GM18502 (cell line): ENCODE data around the gene MRAP2.
A peak's percentile ranks its signal among the peaks of the same experiment; 100 is the strongest.

Source experiments
- ATAC-seq: cut with Tn5 transposase; IDR thresholded peaks from one replicate; pipeline ENCODE4 v1.9.1; 2021; ENCODE audit warnings: mild to moderate bottlenecking; ENCODE audit not compliant: unreplicated experiment, poor library complexity

The MRAP2 gene

GRCh38 chr6:84033523-84034451 is at the start of gene MRAP2:
Gene MRAP2, plus strand, starts transcription at chr6:84033772. Its CDS starts 21,547 bp downstream, at chr6:84055319.
- peak; percentile 68 for ATAC-seq

- no peak for ATAC-seq
Observed at GRCh38 chr6:83984411-83984810, 49.2 kb upstream of the MRAP2 start.

GRCh38 chr6:83985308-83985713 is 48.3 kb upstream of the MRAP2 start:
- ATAC-seq, result no peak

- no peak for ATAC-seq
Observed at GRCh38 chr6:83985715-83986114, 47.9 kb upstream of the MRAP2 start.

DNA sequence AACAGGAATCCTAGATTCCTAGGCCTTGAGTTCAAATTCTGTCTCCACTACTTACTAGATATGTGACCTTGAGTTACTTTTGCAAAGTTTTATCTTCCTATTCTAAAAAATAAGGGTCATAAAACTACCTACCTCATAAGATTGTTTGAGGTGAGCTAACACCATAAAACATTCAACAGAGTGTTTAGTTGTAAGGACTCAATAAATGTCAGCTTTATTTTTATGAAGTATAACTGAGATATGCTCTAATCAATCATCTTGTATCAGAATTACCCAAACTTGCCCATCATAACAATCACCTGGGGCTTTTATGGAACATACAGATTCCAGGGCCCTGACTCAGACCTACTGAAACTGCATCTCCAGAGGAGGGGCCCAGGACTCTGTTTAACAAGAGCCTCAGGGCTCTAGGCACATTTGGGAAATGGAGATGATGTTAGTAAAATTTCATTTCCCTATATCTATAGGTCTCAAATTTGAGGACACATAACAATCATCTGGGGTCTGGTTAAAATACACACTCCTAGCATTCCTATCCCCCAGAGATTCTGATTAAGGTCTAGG is 35.5 kb upstream of the MRAP2 start:
- ATAC-seq, result no peak

- no peak for ATAC-seq
Observed at GRCh38 chr6:84001119-84001518, 32.5 kb upstream of the MRAP2 start.

- no peak for ATAC-seq
Observed at GRCh38 chr6:84002226-84002625, 31.3 kb upstream of the MRAP2 start.

DNA sequence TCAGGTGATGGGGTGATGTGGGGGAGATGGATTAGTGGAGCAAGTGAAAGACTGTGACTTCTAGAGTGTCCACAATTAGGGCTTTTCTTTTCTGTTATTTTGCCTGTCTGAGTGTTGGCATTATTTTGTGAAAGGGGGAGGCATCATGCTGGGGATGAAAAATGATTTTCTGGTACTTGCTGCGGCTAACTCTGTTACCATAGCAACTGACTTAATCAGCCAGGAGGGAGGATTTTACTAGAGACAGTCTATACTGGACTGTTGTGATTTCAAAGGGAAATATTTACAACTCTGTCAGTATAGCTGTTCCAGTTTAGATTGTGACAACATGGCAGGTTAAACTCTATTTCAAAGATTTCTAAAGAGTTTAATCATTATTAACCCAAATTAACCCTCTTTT is 30.4 kb upstream of the MRAP2 start:
- ATAC-seq, result no peak

DNA sequence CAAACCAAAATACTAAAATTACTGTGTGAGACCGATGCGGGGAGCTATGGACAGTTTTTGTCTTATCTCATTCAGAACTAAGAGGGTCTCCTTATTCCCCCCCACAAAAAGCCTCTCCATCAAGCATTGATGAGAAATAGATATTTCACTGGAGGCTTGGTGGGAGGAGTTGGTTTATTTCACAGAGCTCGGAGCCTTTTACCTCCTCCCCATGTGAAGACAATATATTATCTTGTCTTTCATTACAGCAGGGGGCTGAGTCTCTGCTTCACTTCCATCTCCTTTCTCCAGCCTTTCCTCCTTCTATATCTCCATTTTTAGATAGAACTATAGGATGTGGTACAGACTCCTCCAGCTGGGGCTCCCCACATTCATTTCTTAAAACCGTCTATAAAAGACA is 29.9 kb upstream of the MRAP2 start:
- ATAC-seq, result no peak

DNA sequence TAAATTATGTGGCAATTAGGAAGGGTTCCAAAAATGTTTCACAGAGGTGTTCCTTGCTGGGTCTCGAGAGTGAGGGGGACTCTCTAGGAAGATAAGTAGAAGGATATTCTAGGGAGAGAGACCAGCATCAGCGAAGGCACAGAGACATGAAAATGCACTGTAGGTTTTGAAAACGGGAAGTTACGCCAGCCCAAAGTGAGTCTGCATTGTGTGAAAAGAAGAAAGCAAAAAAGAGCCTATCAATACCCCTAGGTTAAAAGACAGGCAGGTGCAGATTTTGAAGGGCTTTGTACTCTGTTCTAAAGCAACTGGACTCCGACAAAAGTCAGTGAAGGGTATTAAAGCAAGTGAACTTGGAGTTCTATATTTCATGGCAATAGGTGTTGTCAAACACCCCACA is 25.7 kb upstream of the MRAP2 start:
- ATAC-seq, result no peak

DNA sequence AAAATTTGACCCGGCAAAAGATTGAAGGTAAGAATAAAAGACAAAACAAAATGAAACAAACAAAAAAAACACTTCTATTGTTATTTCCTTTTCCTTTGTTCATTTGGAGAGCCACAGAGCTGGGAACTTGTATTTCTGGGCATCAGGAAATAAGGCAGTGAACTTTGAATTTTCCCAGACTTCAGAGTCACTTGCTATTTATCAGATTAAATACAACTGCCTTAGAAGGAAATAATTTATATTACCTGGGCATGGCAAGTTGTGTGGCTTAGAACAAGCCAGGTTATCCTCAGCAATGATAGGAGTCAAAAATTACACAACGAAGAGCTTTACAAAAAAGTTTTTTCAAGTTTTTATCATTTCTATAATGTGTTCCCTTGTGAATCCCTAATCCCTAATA is 20.2 kb upstream of the MRAP2 start:
- ATAC-seq, result no peak

- no peak for ATAC-seq
Observed at GRCh38 chr6:84013931-84014330, 19.6 kb upstream of the MRAP2 start.

DNA sequence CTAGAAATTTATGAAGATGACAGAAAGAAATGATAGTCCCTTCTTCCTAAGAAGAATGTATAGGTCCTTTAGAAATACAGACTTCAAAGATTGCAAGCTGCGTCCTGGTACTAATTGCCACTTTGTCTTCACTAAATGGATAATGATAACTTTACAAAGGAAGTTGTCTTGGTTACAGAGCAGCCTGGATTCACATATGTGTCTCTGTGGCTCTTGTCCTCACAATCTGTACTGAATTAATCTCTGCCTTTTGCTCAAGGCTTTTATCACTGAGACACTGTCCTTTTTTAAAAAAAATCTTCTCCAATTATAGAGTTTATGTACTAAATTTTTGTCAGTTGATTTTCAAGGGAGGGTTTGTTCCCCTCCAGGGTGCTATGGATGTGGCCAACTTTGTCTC is 17.5 kb upstream of the MRAP2 start:
- no peak for ATAC-seq

DNA sequence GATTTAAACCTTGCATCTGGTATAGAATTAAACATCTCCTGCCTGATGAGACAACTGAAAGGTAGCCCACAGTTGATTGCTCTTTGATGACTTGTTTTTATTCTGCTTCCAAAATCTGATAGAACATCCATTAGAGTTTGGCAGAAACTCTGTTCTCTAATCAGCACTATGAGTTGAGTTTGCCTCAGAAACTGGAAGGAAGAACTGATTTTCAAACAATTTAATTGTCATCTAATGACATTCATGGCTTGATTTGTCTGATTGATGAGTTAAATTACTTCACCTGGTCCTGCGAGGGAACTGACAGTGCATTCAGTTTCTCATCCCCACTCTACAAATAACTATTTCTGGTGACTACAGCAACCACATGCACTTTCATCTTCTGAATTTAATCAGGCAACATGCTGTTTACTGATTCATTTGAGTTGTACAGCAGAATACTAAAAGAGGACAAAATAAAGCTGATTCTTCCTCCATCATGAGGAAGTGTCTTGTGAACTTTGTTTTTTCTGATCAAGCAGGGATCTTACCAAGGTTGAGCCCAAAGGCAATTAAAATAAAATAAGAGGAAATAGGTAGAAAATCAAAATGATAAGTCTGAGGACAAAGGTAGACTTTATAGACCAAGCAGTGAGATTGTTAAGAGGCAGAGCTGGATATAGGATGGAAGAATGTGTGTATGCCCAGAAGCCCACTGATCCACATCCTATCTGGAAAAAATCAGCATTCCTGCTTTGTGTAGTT is 15.7 kb upstream of the MRAP2 start:
- peak; percentile 82 for ATAC-seq

DNA sequence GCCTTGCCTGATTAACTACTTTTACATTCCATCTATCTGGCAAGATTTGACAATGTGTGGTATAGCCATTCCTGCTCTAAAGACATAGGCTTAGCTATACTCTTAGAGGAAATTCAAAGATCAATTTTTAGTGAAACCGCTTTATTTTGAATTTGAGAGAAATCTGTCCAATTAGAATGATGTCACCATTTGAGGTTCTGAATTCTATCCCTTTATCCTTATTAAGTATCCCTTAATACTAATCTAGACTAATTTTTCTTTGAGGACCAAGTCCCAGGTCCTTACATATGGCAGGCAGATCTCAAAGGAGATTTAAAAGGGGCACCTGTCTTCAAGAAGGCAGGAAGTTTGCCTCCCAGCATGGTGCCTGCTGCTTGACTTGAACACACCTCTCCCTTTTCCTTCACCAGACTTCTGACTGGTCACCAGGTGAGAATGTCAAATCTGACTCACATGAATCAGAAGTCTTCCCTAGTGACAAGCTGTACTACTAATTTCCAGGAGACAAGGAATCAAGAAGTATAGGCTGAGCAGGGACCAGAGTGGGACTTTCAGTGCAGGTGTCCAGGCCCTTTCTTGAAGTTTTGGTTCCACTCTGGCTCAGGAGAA is 15.0 kb upstream of the MRAP2 start:
- ATAC-seq, result no peak

DNA sequence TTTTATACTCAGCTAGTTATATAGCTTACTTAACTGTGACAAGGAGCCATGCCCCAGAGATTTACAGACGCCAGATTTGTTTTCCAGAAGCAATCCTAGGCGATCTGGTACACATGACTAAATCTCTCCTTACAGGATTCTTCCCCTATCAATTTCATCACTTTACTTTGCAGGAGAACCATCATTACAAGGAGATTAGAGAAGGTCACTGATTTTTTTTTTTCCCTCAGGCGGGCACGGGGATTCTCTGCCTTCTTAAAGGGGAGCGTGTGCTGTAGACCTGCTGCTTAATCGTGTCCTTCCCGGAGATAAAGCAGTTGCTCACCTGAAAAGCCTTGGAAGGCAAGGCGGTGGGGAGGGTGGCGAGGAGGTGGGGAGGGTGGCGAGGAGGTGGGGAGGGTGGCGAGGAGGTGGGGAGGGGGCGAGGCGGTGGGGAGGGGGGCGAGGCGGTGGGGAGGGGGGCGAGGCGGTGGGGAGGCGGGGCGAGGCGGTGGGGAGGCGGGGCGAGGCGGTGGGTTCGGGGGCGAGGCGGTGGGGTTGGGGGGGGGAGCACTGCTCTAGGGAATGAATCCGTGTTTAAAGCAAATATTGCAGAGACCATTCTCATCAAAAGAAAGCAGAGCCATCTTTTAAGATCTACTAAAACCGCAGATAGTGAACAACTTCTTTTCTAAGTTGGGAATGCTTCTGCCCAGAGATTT is 14.3 kb upstream of the MRAP2 start:
- no peak for ATAC-seq

DNA sequence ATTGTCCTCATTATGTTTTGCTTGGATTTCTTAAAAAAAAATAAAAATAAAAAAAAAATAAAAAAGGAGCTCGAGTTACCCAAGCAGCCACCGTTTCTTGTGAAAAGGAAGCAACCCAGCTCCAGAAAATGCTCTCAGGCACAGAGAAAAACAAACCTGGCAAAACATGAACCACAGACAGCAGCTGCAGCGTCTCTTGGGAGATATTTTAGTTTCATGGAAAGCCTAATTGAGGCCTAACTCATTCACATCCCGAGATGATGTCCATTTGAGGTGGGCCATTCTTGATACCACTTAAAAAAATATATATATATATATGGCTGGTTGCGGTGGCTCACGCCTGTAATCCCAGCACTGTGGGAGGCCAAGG is 13.7 kb upstream of the MRAP2 start:
- no peak for ATAC-seq

- no peak for ATAC-seq
Observed at GRCh38 chr6:84021625-84022024, 11.9 kb upstream of the MRAP2 start.

- no peak for ATAC-seq
Observed at GRCh38 chr6:84026721-84027164, 6.8 kb upstream of the MRAP2 start.
